Keratinocyte (primary cell): Measurements from ENCODE around the gene AGAP9.
"Not testable (repeated sequence)": the region's sequence is repeated elsewhere in the genome, so short reads cannot be mapped to it uniquely, and the experiment has no call there.

Source experiments
- EZH2 ChIP-seq: IDR thresholded peaks from one replicate; pipeline ENCODE4 v1.6.1; 2012; ENCODE audit warnings: inconsistent platforms, mild to moderate bottlenecking, low read length, moderate library complexity
- TF ChIP-seq, protein P1 (sequence below), 3 experiments: IDR thresholded peaks in 1 of 3; conservative IDR thresholded peaks in 1 of 3; optimal IDR thresholded peaks in 1 of 3; 2 replicates in 2 of 3; 3 replicates in 1 of 3; pipeline versions ENCODE3 to v1.5.1; 2011; ENCODE audit warnings: low read length in 3 of 3, mild to moderate bottlenecking in 3 of 3, moderate library complexity in 2 of 3, control low read depth in 1 of 3, inconsistent platforms in 1 of 3; ENCODE audit not compliant: insufficient read depth in 2 of 3; ENCODE audit errors: extremely low read depth in 1 of 3

- TF ChIP-seq, protein P1, sequence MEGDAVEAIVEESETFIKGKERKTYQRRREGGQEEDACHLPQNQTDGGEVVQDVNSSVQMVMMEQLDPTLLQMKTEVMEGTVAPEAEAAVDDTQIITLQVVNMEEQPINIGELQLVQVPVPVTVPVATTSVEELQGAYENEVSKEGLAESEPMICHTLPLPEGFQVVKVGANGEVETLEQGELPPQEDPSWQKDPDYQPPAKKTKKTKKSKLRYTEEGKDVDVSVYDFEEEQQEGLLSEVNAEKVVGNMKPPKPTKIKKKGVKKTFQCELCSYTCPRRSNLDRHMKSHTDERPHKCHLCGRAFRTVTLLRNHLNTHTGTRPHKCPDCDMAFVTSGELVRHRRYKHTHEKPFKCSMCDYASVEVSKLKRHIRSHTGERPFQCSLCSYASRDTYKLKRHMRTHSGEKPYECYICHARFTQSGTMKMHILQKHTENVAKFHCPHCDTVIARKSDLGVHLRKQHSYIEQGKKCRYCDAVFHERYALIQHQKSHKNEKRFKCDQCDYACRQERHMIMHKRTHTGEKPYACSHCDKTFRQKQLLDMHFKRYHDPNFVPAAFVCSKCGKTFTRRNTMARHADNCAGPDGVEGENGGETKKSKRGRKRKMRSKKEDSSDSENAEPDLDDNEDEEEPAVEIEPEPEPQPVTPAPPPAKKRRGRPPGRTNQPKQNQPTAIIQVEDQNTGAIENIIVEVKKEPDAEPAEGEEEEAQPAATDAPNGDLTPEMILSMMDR (optimal IDR thresholded peaks at IDR 0.05 in 1 of 3, IDR thresholded peaks at IDR 0.05 in 1 of 3, conservative IDR thresholded peaks at IDR 0.05 in 1 of 3; ENCODE audit: extremely low read depth in 1 of 3, insufficient read depth in 2 of 3, low read length in 3 of 3) = not testable (repeated sequence)
- not testable (repeated sequence) for TF ChIP-seq EZH2
Measured at GRCh38 chr10:47553214-47553859, 29.9 kb upstream of the AGAP9 start.
